ENCODE measurements around the gene IAPP. TPM values are rescaled to one million over a fixed set of nuclear protein-coding genes. Genes with fewer than 3 reads are reported as not detected.
"Not testable (repeated sequence)": the region's sequence is repeated elsewhere in the genome, so short reads cannot be mapped to it uniquely, and the experiment has no call there.

IAPP gene
- total RNA-seq, 4 donors from 2014 or later, result not detected

DNA sequence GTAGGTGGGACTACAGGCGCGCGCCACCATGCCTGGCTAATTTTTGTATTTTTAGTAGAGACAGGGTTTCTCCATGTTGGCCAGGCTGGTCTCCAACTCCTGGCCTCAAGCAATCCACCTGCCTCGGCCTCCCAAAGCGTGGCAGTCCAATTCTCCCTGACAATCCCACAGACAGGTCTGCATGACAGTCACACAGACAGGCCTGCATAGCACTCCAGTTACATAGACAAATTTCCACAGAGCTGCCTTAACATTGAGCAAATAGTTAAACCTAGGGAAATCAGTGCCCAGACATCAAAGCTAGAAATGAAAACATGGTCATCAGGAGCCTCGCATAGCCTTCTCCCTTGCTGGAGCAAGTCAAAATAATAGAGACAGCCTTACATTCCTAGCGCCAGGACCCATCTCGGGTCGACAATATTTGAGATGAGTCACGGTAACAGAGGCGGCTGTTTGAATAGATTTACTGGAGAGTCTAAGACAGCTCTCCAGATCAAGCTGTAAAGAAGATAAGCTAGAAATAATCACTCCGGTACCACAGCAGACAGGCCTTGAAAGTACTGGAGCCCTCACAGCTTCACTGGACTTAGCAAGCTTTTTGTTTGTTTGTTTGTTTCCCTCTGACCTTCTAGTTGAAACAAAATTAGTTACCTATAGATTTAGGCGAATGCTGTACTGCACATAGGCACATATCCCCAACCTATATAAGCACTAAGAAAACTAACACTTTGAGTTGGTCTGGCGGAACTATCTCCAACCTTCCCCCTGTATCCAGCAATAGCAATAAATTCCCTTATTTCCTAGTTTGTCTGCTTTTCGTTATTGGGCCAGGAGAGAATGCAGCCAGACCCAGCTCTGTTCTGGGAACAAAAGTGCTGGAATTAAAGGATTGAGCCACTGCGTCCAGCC is 40.9 kb downstream of the IAPP start:
- no peak overlapping the region for H3K27ac ChIP-seq
- H3K4me1 ChIP-seq, result no peaks in the 10 kb centered on the region
- H3K27me3 ChIP-seq, result peaks cover 0 to 10% (median 0%) of the 10 kb centered on the region in 4 donors
- no peaks in the 10 kb centered on the region for H3K36me3 ChIP-seq
- DNase-seq, result no peak
- intact Hi-C loops (cut with DNase I), result no loop called here
- no peak for TF ChIP-seq POLR2A (IDR thresholded peaks at IDR 0.05)
- TF ChIP-seq, protein P1, sequence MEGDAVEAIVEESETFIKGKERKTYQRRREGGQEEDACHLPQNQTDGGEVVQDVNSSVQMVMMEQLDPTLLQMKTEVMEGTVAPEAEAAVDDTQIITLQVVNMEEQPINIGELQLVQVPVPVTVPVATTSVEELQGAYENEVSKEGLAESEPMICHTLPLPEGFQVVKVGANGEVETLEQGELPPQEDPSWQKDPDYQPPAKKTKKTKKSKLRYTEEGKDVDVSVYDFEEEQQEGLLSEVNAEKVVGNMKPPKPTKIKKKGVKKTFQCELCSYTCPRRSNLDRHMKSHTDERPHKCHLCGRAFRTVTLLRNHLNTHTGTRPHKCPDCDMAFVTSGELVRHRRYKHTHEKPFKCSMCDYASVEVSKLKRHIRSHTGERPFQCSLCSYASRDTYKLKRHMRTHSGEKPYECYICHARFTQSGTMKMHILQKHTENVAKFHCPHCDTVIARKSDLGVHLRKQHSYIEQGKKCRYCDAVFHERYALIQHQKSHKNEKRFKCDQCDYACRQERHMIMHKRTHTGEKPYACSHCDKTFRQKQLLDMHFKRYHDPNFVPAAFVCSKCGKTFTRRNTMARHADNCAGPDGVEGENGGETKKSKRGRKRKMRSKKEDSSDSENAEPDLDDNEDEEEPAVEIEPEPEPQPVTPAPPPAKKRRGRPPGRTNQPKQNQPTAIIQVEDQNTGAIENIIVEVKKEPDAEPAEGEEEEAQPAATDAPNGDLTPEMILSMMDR (IDR thresholded peaks at IDR 0.05), result no peak
- no peaks in the 10 kb centered on the region for H3K9me3 ChIP-seq
- 81 to 86% methylated on average over 13 to 15 of the region's 16 CpGs for WGBS, 2 donors
- no peak overlapping the region for H3K4me3 ChIP-seq

DNA sequence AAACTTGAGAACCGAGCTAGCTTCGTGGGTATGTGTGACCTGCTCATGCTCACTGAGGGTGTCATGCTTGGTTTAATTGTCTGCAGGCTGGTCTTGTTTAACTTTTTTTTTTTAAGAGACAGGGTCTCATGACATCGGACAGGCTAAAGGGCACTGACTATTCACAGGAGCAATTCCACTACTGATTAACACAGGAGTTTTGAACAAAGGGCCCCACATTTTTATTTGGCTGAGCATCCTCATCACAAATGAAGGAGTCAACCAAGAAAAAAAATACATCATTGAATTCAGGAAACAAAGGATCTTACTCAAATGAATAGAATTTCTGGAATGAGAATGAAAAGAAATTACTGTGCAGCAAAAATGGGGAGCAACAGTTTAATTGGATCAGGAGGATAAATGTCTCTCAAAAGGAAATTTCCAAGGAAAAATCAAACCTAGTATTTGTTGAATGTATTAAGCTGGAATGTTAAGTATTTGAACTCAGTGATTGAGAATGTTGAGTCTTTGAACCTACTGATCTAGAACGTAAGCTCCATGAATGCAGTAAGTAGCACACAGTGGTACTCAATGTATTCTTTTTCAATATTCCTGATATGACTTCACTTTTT is 43.9 kb downstream of the IAPP start:
- WGBS, 2 donors, result 48 to 51% methylated on average over 4 of the region's 4 CpGs
- Histone ChIP-seq H3K4me1 (no peaks in the 10 kb centered on the region), H3K4me3 (no peak overlapping the region), H3K27ac (no peak overlapping the region), H3K27me3 (peaks cover 0 to 10% (median 0%) of the 10 kb centered on the region in 4 donors), H3K36me3 (no peaks in the 10 kb centered on the region), H3K9me3 (no peaks in the 10 kb centered on the region)
- intact Hi-C loops (cut with DNase I), result no loop called here
- DNase-seq, result no peak
- TF ChIP-seq, protein P1 (IDR thresholded peaks at IDR 0.05), result no peak
- TF ChIP-seq POLR2A (IDR thresholded peaks at IDR 0.05), result no peak

DNA sequence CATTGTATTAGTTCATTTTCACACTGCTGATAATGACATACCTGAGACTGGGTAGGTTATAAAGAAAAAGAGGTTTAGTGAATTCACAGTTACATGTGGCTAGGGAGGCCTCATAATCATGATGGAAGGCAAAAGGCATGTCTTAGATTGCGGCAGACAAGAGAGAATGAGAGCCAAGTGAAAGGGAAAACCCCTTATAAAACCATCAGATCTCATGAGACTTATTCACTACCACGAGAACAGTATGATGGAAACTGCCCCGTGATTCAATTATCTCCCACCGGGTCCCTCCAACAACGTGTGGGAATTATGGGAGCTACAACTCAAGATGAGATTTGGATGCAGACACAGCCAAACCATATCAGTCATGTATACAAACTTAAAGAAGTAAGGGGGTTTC is 45.7 kb downstream of the IAPP start:
- H3K27me3 ChIP-seq; H3K27ac ChIP-seq; H3K4me3 ChIP-seq; H3K4me1 ChIP-seq; H3K36me3 ChIP-seq; DNase-seq; H3K9me3 ChIP-seq; intact Hi-C loops (cut with DNase I): not testable (repeated sequence)
- 66 to 70% methylated on average over 5 of the region's 5 CpGs for WGBS, 2 donors

DNA sequence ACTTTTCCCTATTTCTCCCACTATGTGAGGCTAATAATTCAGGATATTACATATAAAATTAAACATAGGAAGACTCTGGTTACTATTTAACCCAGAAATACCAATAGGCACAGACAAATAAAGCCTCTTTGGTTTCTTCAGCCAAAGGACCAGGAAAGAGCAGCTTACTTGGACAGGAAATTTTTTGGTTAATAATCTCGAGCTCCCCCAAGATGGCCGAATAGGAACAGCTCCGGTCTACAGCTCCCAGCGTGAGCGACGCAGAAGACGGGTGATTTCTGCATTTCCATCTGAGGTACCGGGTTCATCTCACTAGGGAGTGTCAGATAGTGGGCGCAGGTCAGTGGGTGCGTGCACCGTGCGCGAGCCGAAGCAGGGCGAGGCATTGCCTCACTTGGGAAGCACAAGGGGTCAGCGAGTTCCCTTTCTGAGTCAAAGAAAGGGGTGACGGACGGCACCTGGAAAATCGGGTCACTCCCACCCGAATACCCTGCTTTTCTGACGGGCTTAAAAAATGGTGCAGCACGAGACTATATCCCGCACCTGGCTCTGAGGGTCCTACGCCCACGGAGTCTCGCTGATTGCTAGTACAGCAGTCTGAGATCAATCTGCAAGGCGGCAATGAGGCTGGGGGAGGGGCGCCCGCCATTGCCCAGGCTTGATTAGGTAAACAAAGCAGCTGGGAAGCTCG is 46.5 kb downstream of the IAPP start:
- DNase-seq; H3K27ac ChIP-seq; H3K4me1 ChIP-seq; H3K36me3 ChIP-seq; H3K27me3 ChIP-seq; H3K9me3 ChIP-seq; H3K4me3 ChIP-seq; intact Hi-C loops (cut with DNase I): not testable (repeated sequence)
- WGBS, 2 donors, result 85 to 86% methylated on average over 14 to 25 of the region's 30 CpGs

DNA sequence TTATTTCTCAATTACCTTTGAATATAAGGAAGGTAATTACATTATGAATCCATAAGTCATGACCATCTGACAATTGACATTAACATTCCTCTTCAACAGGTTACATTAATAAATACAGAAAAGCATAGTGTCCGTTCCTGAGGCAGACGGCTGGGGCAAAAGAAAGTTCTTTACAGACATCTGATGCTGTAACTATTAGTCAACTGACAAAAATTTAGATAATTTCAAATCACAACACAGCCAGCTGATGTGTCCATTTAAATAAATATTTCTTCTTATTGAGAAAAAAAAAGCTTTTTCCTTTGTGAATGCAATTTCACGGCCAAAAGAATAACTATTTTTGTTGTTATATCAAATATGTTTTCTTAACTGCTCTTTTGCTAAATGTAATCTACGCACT is 55.5 kb downstream of the IAPP start:
- TF ChIP-seq, protein P1 (IDR thresholded peaks at IDR 0.05), result no peak
- no peak for TF ChIP-seq POLR2A (IDR thresholded peaks at IDR 0.05)
- peaks cover 0 to 16% (median 0%) of the 10 kb centered on the region in 4 donors for H3K27me3 ChIP-seq
- no peak overlapping the region for H3K27ac ChIP-seq
- intact Hi-C loops (cut with DNase I), result no loop called here
- no peaks in the 10 kb centered on the region for H3K4me1 ChIP-seq
- H3K4me3 ChIP-seq, result no peak overlapping the region
- 63 to 71% methylated on average over 4 of the region's 4 CpGs for WGBS, 2 donors
- H3K9me3 ChIP-seq, result no peaks in the 10 kb centered on the region
- DNase-seq, result no peak
- no peaks in the 10 kb centered on the region for H3K36me3 ChIP-seq

Other genes with a start within 250 kb of the IAPP start
- gene SLCO1B1, start 241.7 kb upstream of the IAPP start, total RNA-seq, result not detected
- not detected for gene SLCO1A2, start 38.0 kb upstream of the IAPP start, total RNA-seq
- gene PYROXD1, start 64.8 kb downstream of the IAPP start, total RNA-seq, result 10 to 100 TPM in 3 of 4 donors, 1 to 10 TPM in 1; 8.5 to 23.1 (median 17.7) TPM
- 10 to 100 TPM; 10.0 to 36.5 (median 25.6) TPM for gene RECQL, start 128.7 kb downstream of the IAPP start, total RNA-seq
- 10 to 100 TPM; 12.1 to 20.4 (median 17.1) TPM for gene GOLT1B, start 128.9 kb downstream of the IAPP start, total RNA-seq
- gene SPX, start 153.4 kb downstream of the IAPP start, total RNA-seq, result not detected
- gene GYS2, start 231.9 kb downstream of the IAPP start, total RNA-seq, result 10 to 100 TPM in 1 of 4 donors, 1 to 10 TPM in 2, under 1 TPM in 1; 0.29 to 12.9 (median 3.2) TPM